ENCODE results near the gene EPS8. TPM values are rescaled to one million over a fixed set of nuclear protein-coding genes. Genes with fewer than 3 reads are reported as not detected.

EPS8 gene
- total RNA-seq, 1 donor from 2014 or later: 17.8 TPM

- Histone ChIP-seq H3K4me3 (ENCODE audit: low read depth, low read length) (no peak overlapping the region), H3K36me3 (ENCODE audit: control insufficient read depth, insufficient read depth, low read length) (no peaks in the 10 kb centered on the region), H3K27me3 (ENCODE audit: control insufficient read depth, insufficient read depth, low read length) (no peaks in the 10 kb centered on the region)
- TF ChIP-seq, protein P1, sequence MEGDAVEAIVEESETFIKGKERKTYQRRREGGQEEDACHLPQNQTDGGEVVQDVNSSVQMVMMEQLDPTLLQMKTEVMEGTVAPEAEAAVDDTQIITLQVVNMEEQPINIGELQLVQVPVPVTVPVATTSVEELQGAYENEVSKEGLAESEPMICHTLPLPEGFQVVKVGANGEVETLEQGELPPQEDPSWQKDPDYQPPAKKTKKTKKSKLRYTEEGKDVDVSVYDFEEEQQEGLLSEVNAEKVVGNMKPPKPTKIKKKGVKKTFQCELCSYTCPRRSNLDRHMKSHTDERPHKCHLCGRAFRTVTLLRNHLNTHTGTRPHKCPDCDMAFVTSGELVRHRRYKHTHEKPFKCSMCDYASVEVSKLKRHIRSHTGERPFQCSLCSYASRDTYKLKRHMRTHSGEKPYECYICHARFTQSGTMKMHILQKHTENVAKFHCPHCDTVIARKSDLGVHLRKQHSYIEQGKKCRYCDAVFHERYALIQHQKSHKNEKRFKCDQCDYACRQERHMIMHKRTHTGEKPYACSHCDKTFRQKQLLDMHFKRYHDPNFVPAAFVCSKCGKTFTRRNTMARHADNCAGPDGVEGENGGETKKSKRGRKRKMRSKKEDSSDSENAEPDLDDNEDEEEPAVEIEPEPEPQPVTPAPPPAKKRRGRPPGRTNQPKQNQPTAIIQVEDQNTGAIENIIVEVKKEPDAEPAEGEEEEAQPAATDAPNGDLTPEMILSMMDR (IDR thresholded peaks at IDR 0.05; ENCODE audit: insufficient read depth, low read length, poor library complexity, severe bottlenecking): no peak
- DNase-seq (ENCODE audit: low read depth): peak; percentile 34
Observed at GRCh38 chr12:15728118-15728598, 61.0 kb downstream of the EPS8 start.

DNA sequence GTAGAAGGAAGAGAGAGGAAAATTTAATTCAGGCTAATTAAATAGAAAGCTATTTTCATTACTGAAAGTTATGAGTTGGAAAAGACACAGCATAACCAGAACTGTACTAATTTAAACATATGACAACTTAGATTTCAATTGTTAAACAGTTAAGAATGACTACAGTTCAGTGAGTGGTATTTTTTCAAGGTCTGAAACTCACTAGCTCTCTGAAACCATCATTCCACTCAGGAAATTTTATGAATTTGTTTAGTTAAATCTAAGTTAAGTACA, 62.4 kb downstream of the EPS8 start:
- no peak for DNase-seq (ENCODE audit: low read depth)
- Histone ChIP-seq H3K27me3 (ENCODE audit: control insufficient read depth, insufficient read depth, low read length) (no peaks in the 10 kb centered on the region), H3K4me3 (ENCODE audit: low read depth, low read length) (no peak overlapping the region), H3K36me3 (ENCODE audit: control insufficient read depth, insufficient read depth, low read length) (no peaks in the 10 kb centered on the region)
- TF ChIP-seq, protein P1 (IDR thresholded peaks at IDR 0.05; ENCODE audit: insufficient read depth, low read length, poor library complexity, severe bottlenecking): no peak

- TF ChIP-seq, protein P1 (IDR thresholded peaks at IDR 0.05; ENCODE audit: insufficient read depth, low read length, poor library complexity, severe bottlenecking): no peak
- Histone ChIP-seq H3K4me3 (ENCODE audit: low read depth, low read length) (no peak overlapping the region), H3K27me3 (ENCODE audit: control insufficient read depth, insufficient read depth, low read length) (no peaks in the 10 kb centered on the region), H3K36me3 (ENCODE audit: control insufficient read depth, insufficient read depth, low read length) (no peaks in the 10 kb centered on the region)
- DNase-seq (ENCODE audit: low read depth): no peak
Observed at GRCh38 chr12:15726027-15726877, 62.9 kb downstream of the EPS8 start.

DNA sequence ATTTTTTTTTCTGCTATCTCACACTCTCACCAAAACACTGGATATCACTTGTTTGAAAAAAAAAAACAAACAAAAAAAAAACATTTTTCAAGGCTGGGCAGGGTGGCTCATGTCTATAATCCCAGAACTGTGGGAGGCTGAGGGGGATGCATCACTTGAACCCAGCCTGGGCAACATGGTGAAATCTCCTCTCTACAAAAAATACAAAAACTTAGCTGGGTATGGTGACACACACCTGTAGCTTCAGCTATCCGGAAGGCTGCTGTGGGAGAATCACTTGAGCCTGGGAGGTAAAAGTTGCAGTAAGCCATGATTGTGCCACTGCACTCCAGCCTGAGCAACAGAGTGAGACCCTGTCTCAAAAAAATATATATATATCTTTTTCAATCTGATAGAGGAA, 66.2 kb downstream of the EPS8 start:
- H3K27me3 ChIP-seq (ENCODE audit: control insufficient read depth, insufficient read depth, low read length): no peaks in the 10 kb centered on the region
- no peak for DNase-seq (ENCODE audit: low read depth)
- TF ChIP-seq, protein P1 (IDR thresholded peaks at IDR 0.05; ENCODE audit: insufficient read depth, low read length, poor library complexity, severe bottlenecking): no peak
- H3K36me3 ChIP-seq (ENCODE audit: control insufficient read depth, insufficient read depth, low read length): no peaks in the 10 kb centered on the region
- H3K4me3 ChIP-seq (ENCODE audit: low read depth, low read length): no peak overlapping the region

- Histone ChIP-seq H3K36me3 (ENCODE audit: control insufficient read depth, insufficient read depth, low read length) (no peaks in the 10 kb centered on the region), H3K27me3 (ENCODE audit: control insufficient read depth, insufficient read depth, low read length) (no peaks in the 10 kb centered on the region), H3K4me3 (ENCODE audit: low read depth, low read length) (no peak overlapping the region)
- DNase-seq (ENCODE audit: low read depth): no peak
- TF ChIP-seq, protein P1 (IDR thresholded peaks at IDR 0.05; ENCODE audit: insufficient read depth, low read length, poor library complexity, severe bottlenecking): no peak
Observed at GRCh38 chr12:15721316-15722115, 67.7 kb downstream of the EPS8 start.
